Right renal pelvis (tissue), 4 donors: Measurements from ENCODE around the gene CDC6. TPM values are rescaled to one million over a fixed set of nuclear protein-coding genes. Genes with fewer than 3 reads are reported as not detected.

ENCODE experiments used
- DNase-seq, 4 donors: peaks; one replicate each; pipeline ENCODE4 v3.0.0-alpha.2; 2013; ENCODE audit warnings: low read depth in 4 of 4, low spot score in 3 of 4, missing footprints in 1 of 4
- polyA plus RNA-seq, 4 donors: library from polyadenylated mRNA; unstranded; fragments of 120-200 nt; gene quantifications; one replicate each; pipeline ENCODE4 v1.2.1, GENCODE V29; 2013; ENCODE audit not compliant: insufficient read length in 4 of 4

The CDC6 gene
- polyA plus RNA-seq, 4 donors = 21.9 to 24.5 (median 24.3) TPM

DNA sequence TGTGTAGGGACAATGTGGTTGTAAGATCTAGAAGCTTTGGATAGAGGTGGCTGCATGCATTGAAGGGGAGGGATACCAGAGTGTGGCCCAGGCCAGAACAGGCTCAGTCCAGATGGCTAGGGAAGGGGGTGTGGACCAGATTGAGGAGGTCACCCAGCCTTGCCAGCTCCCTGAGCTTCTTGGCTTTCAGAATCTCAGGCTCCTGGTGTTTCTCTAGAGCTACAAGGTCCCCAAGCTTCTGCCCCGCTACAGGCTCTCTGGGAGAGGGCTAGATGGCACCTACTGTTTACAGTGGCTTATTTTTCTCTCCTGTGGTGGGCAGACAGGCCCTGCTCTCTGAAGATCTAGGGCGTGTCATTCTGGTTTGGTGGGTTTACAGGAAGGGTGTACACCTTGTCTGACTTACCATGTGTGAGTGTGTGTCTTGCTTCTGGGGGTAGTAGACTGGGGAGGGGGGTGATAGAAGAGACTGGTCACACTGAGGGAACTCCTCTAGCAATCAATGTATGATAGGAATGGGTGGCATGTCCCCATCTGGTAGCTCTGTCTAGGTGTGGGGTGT lies 22.4 kb downstream of the CDC6 start:
- DNase-seq = no peak

DNA sequence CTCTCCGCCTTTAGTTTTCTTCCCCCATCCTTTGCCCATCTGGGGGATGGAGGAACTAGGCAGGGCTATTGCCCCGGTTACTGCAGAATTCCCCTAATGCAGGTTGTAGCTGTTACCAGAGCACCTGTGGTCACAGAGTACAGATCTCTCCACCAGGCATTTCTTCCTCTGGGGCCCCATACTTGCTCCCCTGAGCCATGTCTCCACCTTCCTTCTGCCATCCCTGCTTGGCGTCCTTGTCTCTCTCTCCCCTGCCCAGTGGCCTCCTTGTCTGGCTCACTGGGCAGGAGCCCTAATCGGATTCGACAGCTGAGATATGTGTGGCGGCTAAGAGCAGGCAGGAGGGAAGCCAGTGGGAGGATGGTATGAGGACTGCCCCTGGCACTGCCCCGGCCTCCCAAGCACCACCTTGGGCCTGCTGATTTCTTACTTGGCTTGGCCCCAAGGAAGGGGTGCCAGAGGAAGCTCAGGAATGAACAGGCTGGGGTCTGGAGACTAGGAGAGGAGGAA lies 23.3 kb downstream of the CDC6 start:
- DNase-seq = no peak

DNA sequence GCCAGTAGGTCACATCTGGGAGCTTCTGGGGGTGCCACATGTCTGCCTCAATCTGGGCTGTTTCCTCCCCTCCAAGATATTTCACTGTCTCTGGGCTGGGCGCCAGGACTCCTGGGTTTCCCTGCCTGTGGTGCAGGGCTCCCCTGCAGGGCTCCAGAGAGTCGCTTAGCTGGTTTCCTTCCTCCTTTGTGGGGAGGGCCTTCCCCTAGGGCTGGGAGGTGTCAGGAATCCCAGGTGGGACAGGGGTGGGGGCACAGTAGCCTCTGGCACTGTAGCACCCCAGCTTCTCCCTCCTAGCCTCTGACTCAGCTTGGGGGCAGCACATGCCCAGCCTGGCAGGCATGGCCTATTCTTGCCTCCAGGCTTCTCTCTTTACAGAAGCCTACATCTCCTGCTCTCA lies 23.9 kb downstream of the CDC6 start:
- no peak for DNase-seq

DNA sequence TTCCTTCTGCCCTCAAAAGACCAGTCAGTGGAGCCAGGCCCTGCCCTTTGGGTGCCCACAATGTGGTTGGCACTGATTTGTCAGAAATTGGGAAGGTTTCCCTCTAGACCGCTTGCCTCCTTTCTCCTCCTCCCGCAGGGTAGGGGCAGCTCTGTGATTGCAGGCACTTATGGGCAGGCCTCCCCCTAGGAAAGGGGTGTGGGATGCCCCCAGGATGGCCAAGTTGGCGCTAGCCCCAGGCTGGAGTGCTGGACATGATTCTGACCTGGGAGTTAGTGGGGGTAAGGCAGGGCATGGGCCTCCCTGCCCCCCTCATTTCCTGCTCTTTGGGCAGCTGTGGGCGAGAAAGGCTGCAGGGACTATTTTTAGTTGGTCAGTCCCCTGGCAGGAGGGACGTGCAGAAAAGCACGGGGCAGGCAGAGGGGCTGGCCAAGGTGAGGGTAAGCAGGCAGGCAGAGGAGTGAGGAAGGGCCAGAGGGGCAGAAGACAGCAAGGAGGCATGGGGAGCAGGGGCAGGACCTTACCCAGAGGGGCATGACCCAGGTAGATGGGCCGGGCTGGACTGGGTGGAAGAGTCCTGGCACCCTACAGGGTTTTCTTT lies 24.6 kb downstream of the CDC6 start:
- DNase-seq = no peak

DNA sequence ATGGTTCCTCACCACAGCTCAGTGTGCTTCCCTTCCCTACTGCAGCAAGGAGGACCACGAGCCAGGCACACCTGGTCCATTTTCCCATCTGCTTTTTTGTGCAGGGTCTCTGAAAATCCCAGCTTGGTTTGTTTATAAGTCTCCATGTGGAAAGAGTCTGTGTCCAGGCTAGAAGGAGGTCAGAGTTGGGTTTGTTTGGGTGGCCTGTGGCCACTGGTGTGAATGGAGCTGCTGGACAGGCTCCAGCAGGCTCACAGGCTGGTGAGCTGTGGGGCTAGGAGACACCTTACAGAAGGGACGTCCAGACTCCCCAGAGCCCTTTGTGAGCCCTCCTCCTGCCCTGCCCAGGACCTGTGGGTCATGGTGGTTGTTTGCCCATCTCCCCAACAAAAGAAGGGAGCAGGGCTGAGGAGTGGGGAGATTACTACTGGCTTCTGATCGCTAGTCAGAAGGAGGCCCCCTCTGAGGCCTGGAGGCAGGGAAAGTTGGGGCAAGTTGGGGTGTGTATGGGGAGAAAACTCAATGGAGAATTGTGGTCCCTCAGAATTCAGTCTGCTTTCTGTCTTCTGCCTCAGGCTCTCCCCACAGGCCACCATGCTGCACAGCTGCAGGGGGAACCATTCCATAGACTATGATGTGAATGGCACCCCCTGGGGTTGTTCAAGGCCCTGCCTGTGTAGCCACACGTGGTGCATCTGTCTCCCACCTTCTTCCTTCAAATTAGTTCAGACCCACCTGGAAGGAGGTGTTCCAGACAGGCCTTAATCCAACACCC lies 25.4 kb downstream of the CDC6 start:
- DNase-seq = no peak

DNA sequence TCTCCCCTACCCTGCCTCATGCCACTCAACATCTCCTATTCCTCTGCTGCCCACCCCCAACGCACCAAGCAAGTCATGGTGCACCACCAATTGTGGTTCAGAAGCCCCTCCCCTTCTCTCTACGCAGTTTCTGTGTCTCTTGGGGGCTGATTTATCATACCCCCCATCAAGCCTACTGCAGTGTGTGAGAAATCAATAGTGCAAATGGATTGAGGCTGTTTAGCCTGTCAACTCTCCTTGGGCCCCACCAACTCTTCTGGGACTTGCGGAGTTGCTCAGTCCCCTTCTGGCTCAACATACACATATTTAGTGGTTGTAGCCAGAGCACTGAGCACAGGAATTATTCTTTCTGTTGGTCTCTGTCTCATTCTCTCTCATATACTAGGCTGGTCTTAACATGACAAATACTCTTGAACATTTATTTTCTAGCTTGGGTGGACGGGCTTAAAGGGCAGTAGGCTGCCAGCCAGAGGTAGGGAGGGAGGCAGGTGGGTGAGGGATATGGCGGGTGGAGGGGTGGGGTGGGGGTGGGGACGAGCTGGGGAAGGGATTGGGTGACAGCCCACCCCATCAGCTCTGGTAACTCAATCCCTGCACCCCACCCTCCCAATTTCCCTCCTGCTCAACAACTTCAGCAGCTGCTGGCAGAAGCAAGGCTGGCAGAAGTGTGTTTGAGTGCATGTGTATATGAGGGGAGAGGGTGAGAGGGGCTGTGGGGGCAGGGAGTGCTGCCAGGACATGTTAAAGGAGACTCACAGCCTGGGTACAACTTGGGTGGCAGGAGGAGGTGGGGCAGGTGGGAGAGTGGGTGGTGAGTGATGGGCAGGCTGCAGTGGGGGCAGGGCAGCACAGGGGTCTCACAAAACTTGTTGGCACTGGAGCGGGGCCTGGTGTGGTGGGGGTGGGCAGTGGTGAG lies 26.2 kb downstream of the CDC6 start:
- no peak for DNase-seq

DNA sequence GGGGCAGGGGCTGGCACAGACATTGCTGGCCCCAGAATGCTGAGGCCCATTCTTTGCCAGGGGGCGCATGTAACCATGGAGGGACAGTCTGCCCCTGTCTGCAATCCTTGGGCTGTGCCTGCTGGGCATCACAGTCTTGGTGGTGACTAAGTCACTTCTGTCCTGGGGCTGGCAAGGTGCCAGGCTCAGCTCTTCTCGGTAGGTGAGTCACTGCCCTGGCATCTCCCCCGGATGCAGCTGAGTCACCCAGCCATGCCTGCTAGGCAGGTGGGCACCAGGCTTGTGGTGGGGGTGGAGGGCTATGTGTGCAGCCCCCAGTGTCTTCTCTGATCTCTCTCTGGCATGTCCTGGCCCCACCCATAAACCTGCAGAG lies 26.9 kb downstream of the CDC6 start:
- DNase-seq = no peak

DNA sequence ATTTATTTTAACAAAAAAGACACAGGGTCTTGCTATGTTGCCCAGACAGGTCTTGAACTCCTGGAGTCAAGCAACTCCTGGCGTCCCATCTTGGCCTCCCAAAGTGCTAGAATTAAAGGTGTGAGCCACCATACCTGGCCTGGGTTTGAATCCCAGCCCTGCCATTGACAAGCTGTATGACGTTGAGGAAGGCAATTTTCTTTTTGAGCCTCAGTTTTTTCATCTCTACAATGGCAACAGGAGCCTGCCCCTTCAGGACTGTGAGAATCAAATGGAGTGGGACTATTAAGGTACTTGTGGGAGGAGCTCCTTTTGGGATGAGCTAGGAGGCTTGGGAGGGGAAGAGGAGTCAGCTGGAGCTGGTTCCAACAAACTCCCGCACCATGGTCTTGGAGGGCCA lies 27.5 kb downstream of the CDC6 start:
- no peak for DNase-seq

DNA sequence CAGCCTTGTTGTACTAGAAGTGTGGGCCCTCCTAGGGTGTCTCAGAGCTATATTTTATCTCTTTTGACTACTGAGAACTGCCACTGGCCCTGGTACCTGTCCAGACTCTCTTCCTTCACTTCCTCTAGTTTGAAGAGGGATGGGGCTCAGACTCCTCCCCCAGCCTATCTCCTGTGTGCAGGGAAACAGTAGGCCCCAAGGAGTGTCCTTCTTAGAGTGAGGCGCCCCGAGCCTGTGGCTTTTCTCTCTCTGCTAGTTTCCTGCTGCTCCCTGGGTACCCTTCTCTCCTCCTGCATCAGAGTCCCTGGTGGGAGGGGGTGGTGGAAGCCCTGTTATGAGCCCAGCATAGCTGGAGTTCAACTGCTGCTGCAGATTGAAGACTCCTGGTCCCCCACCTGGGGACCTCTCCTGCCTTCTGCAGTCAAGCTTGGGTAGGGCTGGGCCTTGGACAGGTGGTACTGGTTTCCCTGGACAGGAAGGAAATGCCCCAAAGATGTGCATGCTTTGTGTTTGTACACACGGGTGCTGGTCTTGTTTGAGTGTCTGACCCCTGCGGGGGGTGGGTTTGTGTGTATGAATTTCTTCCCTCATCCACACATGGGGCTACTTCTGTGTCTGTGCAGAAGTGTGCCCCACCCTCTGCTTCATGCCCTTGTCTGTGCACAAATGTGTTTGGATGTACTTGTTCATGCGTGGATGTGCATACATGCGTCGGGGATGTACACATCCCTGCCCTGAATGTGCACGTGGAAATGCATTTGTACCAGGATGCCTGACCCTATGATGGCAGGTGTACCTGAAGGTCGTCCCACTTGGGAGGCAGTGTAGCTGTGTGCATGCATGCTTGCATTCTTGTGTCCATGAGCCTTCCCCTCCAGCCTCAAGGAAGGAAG lies 28.2 kb downstream of the CDC6 start:
- DNase-seq = no peak

DNA sequence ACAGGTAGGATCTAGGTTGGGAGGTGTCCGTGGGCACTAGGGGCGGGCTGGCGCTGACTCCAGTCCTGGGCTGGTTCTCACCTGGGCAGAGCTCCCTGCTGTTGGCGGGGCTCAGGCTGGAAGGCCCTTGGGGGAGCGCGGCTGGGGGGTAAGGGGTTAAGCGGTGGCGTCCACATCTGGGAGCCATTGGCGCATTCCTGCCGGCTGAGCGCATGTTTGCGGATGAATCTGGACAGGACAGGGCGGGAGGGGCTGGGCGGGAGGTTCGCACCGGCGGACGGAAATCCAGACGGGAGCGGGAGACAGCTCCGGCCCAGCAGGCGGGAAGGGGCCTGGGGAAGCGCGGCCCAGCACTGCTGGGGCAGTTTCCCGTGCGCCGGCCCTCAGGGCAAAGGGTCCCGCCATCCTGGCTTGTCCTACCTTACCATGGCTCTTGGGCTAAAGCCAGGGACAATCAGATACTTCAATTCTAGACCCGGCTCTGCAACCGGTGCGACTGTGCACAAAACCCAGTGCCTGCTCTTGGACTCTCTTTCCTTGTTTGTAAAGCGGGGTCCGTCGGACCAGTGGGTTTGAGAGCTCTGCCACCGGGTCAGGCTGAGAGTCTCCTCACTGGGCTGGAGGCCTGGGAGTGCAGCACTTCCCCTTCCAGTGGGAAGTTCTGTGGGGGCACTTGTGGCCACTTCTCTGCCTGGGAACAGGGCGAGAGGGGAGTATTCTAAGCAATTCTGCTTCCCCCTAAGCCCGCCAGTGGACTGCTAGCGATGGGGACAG lies 29.1 kb downstream of the CDC6 start:
- peak in 1 of 4 donors; percentile 66 for DNase-seq

DNA sequence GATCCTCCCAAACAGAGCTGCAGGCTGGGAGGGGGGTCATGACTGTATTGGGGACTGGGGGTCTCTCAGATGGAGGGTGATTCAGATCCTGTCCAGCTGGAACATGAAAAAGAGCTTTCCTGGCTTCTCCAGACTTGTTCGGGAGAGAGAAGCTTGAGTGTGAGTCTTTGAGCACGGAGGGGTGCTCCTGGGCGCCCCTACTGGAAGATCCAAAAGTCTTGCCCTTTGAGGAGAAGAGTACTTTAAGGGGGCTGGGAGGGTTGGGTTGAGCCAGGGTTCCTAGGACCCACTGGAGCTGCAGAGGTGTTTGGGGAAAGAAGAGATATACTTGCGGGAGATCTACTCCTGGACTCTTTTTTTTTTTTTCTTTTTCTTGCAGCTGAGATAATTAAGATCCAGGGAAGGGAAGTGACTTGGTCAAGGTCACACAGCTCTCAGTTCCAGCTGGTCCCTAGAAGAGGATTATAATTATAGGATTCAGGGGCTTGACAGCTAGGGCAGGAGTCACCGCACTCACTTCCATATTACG lies 29.7 kb downstream of the CDC6 start:
- DNase-seq = no peak

DNA sequence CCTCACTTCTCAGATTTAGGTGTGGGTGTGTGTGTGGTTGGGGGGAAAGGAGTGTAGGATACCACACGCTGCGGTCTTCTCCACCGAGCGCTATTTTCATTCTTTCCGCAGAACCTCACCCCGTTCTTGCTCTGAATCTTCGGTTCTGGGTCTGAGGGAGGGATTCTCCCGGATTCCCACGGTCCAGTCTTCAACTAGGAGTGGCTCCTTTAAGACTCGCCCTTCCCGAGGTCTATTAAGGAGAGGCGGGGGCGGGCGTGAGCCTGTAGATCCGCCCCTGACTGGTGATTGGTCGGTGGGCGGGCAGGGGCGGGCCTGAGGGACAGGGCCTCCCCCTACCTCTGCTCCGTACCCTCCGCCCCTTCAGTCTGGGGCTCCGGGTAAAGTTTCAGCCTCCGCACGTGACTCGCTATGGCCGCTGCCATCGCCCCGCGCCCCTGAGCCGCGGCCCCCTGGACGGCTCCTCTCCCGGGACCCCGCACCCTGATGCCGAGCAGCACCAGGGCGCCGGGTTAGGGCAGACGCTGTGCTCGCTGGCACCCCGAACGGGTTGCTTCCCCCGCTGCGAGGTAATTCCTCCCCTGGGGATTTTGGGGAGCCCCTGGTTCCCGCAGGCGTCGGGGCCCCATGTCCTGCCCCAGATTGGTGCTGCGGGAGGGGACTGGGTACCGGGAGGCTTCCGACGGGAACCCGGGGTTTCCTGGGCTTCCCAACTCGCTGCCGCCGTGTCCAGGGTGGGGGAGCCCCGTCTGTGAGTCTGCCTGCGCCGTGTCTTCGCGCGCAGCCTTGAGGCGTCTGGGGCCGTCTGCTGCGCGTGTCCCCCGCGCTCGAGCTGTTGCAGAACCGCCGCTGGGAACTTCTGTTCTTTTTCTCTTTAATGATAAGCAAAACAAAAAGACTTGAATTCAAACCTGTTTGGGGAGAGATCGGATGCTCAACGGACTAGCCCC lies 30.5 kb downstream of the CDC6 start:
- DNase-seq = peak in 3 of 4 donors; percentile 93 to 94 (median 94)

DNA sequence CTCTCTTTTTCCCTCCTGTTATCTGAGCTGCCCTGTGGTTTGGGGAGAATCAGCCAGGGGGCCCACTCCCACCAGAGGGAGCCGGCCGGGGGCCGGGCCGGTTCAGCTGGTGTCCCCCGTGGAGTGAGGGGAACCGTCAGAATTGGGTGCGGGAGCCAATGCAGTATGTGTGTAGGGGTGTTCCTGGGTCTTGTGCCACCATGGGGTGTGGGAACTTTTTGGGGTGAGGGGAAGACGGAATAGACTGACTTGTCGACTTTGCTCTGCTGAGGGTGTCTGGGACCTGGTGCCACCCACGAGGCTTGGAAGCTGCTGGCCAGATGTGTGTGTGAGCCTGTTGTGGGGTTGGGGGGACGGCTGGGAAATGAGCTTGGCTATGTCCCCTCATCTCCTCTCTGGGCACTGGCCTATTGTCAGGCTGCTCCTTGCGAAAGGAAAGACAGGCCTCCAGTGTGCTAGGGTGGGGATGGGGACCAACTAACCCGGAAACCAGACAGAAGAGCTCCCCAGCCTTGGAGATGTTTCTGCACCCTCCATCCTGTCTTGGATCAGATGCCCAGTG lies 31.2 kb downstream of the CDC6 start:
- DNase-seq = no peak

DNA sequence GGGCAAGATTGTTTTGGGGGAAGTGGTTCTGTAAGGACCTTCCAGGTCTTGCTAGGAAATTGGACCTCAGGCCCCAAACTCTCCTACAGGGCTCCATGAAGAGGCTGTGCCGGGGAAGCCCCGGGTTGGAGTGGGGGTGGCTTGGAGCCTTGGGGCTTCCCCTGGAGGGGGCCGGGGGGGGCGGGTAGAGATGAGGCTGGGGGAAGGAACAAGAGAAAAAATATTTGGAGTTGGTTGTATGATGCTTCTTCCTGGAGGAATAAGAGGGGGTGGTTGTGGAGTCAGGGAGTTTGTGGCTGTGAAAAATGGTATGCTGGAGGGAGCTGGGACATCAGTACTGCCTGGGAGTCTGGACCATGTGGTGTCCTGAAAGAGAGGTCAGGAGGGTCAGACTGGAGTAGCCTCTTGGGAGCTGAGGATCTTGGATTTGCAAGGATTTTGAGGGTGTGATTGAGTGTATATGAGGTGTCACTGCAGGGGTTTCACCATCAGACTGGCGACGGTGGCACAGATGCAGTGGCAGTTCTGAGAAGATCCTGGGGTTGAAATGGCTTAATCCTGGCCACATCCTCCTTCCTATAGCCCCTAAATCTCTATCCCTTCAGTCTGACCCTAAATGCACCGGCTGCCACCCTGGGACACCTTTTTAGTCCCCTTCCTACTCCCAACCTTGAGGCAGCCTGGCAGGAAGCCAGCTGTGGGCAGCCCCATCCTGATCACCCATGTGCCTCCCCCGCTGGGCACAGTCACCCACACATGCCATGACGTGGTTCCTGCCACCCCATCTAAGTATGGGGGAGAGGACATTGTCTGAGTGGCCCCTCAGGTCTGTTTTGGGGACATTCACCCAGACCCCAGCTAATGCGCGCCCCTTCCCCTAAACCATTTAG lies 32.2 kb downstream of the CDC6 start:
- no peak for DNase-seq

DNA sequence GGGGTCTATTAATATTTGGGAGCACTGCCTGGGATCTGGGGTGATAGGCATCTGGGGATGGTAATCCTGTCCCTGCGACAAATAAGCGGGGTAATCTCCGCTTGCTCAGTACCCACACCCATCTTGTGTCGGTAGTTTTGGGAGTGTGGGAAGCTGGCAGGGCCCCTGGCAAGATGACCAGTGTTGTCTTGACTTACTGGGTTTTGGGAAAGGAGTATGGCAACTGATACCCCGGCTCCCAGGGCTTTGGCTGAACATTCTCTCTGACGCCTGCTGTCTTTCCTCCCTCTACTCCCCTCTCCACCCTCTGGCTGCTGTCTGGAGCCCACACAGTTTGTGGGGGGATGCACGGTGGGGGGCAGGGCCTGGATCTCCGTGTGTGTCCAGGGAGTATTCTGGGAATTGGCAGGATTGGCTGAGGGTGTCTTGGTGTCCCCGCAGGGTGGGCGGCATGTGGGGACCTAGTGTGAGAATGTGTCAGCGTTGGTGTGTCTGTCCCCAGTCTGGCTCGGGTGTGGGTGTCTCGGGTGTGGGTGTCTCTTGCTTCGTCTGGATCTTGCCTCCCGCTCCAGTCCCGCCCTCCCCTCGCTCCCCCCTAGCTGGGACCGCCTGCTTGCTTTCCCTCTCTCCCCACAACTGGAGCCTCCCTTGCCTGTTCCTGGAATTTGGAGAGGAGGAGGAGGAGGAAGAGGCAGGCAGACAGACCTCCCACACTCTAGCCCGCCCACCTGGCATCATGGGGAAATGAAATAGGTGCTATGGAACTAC lies 33.3 kb downstream of the CDC6 start:
- DNase-seq = no peak

DNA sequence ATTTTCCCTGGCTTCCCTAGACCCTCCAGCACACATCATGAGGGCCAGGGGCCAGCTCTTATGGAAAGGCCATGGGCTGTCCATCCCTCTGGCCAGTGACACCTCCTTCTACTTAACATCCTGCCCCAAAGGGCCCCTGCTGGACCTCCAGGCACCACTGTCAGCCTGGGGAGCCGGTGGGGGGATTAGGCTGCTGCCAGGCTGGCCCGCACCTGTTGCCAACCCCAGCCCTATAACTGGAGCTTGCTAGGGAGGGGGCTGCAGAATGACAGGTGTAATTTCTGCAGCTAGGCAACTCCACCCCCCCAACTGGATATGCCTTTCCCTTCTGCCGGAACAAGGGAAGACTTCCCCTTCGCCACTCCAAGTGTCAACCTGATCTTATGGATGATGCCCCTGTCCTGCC lies 33.8 kb downstream of the CDC6 start:
- no peak for DNase-seq
